HG03378 (cell line): Measurements from ENCODE around the gene JAZF1.

Experiments
- ATAC-seq: cut with Tn5 transposase; IDR thresholded peaks from one replicate; pipeline ENCODE4 v1.9.1; 2021; ENCODE audit warnings: mild to moderate bottlenecking, moderate library complexity; ENCODE audit not compliant: unreplicated experiment

Gene JAZF1

GRCh38 chr7:28168393-28169158 lies 12.0 kb downstream of the JAZF1 start:
- ATAC-seq: no peak

GRCh38 chr7:28166982-28167715 lies 13.4 kb downstream of the JAZF1 start:
- no peak for ATAC-seq

GRCh38 chr7:28165961-28166955 lies 14.3 kb downstream of the JAZF1 start:
- no peak for ATAC-seq

GRCh38 chr7:28165261-28165660 lies 15.3 kb downstream of the JAZF1 start:
- ATAC-seq: no peak

GRCh38 chr7:28163949-28164348 lies 16.6 kb downstream of the JAZF1 start:
- ATAC-seq: no peak

- no peak for ATAC-seq
Measured at GRCh38 chr7:28161331-28161730, 19.3 kb downstream of the JAZF1 start.

GRCh38 chr7:28160551-28160991 lies 20.0 kb downstream of the JAZF1 start:
- no peak for ATAC-seq

GRCh38 chr7:28157831-28158416 lies 22.7 kb downstream of the JAZF1 start:
- ATAC-seq: no peak

- no peak for ATAC-seq
Measured at GRCh38 chr7:28157076-28157745, 23.4 kb downstream of the JAZF1 start.

GRCh38 chr7:28156401-28156800 lies 24.2 kb downstream of the JAZF1 start:
- ATAC-seq: no peak

- ATAC-seq: no peak
Measured at GRCh38 chr7:28155964-28156363, 24.6 kb downstream of the JAZF1 start.

GRCh38 chr7:28155019-28155660 lies 25.5 kb downstream of the JAZF1 start:
- peak; percentile 65 for ATAC-seq

GRCh38 chr7:28152594-28152993 lies 28.0 kb downstream of the JAZF1 start:
- ATAC-seq: no peak

GRCh38 chr7:28151965-28152364 lies 28.6 kb downstream of the JAZF1 start:
- ATAC-seq: peak; percentile 53

GRCh38 chr7:28149291-28150101 lies 31.1 kb downstream of the JAZF1 start:
- peak; percentile 33 for ATAC-seq

- ATAC-seq: no peak
Measured at GRCh38 chr7:28145931-28146330, 34.7 kb downstream of the JAZF1 start.

GRCh38 chr7:28145090-28145626 lies 35.4 kb downstream of the JAZF1 start:
- no peak for ATAC-seq

GRCh38 chr7:28144266-28144665 lies 36.3 kb downstream of the JAZF1 start:
- ATAC-seq: no peak

GRCh38 chr7:28142650-28143049 lies 37.9 kb downstream of the JAZF1 start:
- no peak for ATAC-seq
